ENCODE measurements around the gene PCDHGA7. TPM values are rescaled to one million over a fixed set of nuclear protein-coding genes. Genes with fewer than 3 reads are reported as not detected.
A peak's percentile ranks its signal among the peaks of the same experiment; 100 is the strongest.
"Not testable (repeated sequence)": the region's sequence is repeated elsewhere in the genome, so short reads cannot be mapped to it uniquely, and the experiment has no call there.

PCDHGA7 gene
- total and polyA plus RNA-seq, 4 donors = 2.1 to 8.0 (median 6.4) TPM; not detected in 1

- ATAC-seq (ENCODE audit: low FRiP score) (no peak), DNase-seq (no peak)
- Histone ChIP-seq H3K27me3 (ENCODE audit: control insufficient read depth in 1 of 2, insufficient read depth in 2 of 2, low read length in 1 of 2) (no peaks in the 10 kb centered on the region), H3K36me3 (ENCODE audit: control insufficient read depth in 1 of 2, insufficient read depth in 2 of 2, low read length in 1 of 2) (no peaks in the 10 kb centered on the region), H3K4me1 (ENCODE audit: control insufficient read depth in 1 of 2, insufficient read depth in 2 of 2, low read length in 2 of 2) (no peaks in the 10 kb centered on the region), H3K4me3 (ENCODE audit: low read length in 2 of 2) (no peak overlapping the region), H3K27ac (ENCODE audit: low read depth in 1 of 2, low read length in 2 of 2) (no peak overlapping the region), H3K9me3 (ENCODE audit: control insufficient read depth, low read length) (peaks cover 39% of the 10 kb centered on the region)
- intact Hi-C loops (cut with DNase I) = no loop called here
- 20 to 26% methylated on average over 22 of the region's 22 CpGs for WGBS, 2 donors
Observed at GRCh38 chr5:141403387-141403786, 20.8 kb downstream of the PCDHGA7 start.

GRCh38 chr5:141407790-141408505, 25.4 kb downstream of the PCDHGA7 start, which contains the start of gene PCDHGB6:
PCDHGB6 (plus strand) TSS chr5:141408021; CDS start chr5:141408203, 182 bp downstream.
- intact Hi-C loops (cut with DNase I) = loop anchor here in 1 of 2 donors (5.0 kb wide), 1 partner anchor 149 kb away; no protein-coding TSS in a partner anchor

GRCh38 chr5:141409598-141410306, 27.2 kb downstream of the PCDHGA7 start:
- no peak overlapping the region for H3K4me3 ChIP-seq (ENCODE audit: low read length in 2 of 2)
- ATAC-seq (ENCODE audit: low FRiP score) (no peak), DNase-seq (peak in 1 of 2 donors; percentile 54)

More at GRCh38 chr5:141407790-141408505, 25.4 kb downstream of the PCDHGA7 start, which contains the start of gene PCDHGB6:
- DNase-seq (peak in 1 of 2 donors; percentile 80), ATAC-seq (ENCODE audit: low FRiP score) (peak; percentile 63)
- 9 to 12% methylated on average over 46 to 51 of the region's 51 CpGs for WGBS, 2 donors
- H3K4me3 ChIP-seq (ENCODE audit: low read length in 2 of 2); H3K27ac ChIP-seq (ENCODE audit: low read depth in 1 of 2, low read length in 2 of 2); H3K36me3 ChIP-seq (ENCODE audit: control insufficient read depth in 1 of 2, insufficient read depth in 2 of 2, low read length in 1 of 2); H3K4me1 ChIP-seq (ENCODE audit: control insufficient read depth in 1 of 2, insufficient read depth in 2 of 2, low read length in 2 of 2); H3K27me3 ChIP-seq (ENCODE audit: control insufficient read depth in 1 of 2, insufficient read depth in 2 of 2, low read length in 1 of 2): not testable (repeated sequence)
- H3K9me3 ChIP-seq (ENCODE audit: control insufficient read depth, low read length) = peaks cover 38% of the 10 kb centered on the region

GRCh38 chr5:141411575-141411974, 29.0 kb downstream of the PCDHGA7 start:
- Histone ChIP-seq H3K9me3 (ENCODE audit: control insufficient read depth, low read length) (peaks cover 34% of the 10 kb centered on the region), H3K36me3 (ENCODE audit: control insufficient read depth in 1 of 2, insufficient read depth in 2 of 2, low read length in 1 of 2) (no peaks in the 10 kb centered on the region), H3K27me3 (ENCODE audit: control insufficient read depth in 1 of 2, insufficient read depth in 2 of 2, low read length in 1 of 2) (no peaks in the 10 kb centered on the region), H3K4me1 (ENCODE audit: control insufficient read depth in 1 of 2, insufficient read depth in 2 of 2, low read length in 2 of 2) (no peaks in the 10 kb centered on the region), H3K27ac (ENCODE audit: low read depth in 1 of 2, low read length in 2 of 2) (no peak overlapping the region), H3K4me3 (ENCODE audit: low read length in 2 of 2) (no peak overlapping the region)
- intact Hi-C loops (cut with DNase I) = loop anchor here in 1 of 2 donors (10.0 kb wide), 2 partner anchors 113 to 153 kb away; no protein-coding TSS in a partner anchor
- 59% methylated on average over 3 of the region's 3 CpGs for WGBS, 2 donors
- no peak for ATAC-seq (ENCODE audit: low FRiP score)
- no peak for DNase-seq

More at GRCh38 chr5:141409598-141410306, 27.2 kb downstream of the PCDHGA7 start:
- WGBS, 2 donors = 18 to 23% methylated on average over 64 of the region's 64 CpGs
- intact Hi-C loops (cut with DNase I) = loop anchor here (5.0 to 10.0 kb wide), 3 partner anchors 115 to 155 kb away; no protein-coding TSS in a partner anchor
- Histone ChIP-seq H3K27ac (ENCODE audit: low read depth in 1 of 2, low read length in 2 of 2) (no peak overlapping the region), H3K9me3 (ENCODE audit: control insufficient read depth, low read length) (peaks cover 37% of the 10 kb centered on the region), H3K27me3 (ENCODE audit: control insufficient read depth in 1 of 2, insufficient read depth in 2 of 2, low read length in 1 of 2) (no peaks in the 10 kb centered on the region), H3K36me3 (ENCODE audit: control insufficient read depth in 1 of 2, insufficient read depth in 2 of 2, low read length in 1 of 2) (no peaks in the 10 kb centered on the region), H3K4me1 (ENCODE audit: control insufficient read depth in 1 of 2, insufficient read depth in 2 of 2, low read length in 2 of 2) (no peaks in the 10 kb centered on the region)

- intact Hi-C loops (cut with DNase I) = loop anchor here in 1 of 2 donors (10.0 kb wide), 2 partner anchors 112 to 152 kb away; no protein-coding TSS in a partner anchor
- H3K9me3 ChIP-seq (ENCODE audit: control insufficient read depth, low read length) = peaks cover 36% of the 10 kb centered on the region
- WGBS, 2 donors = 14 to 19% methylated on average over 31 of the region's 31 CpGs
- no peaks in the 10 kb centered on the region for H3K36me3 ChIP-seq (ENCODE audit: control insufficient read depth in 1 of 2, insufficient read depth in 2 of 2, low read length in 1 of 2)
- ATAC-seq (ENCODE audit: low FRiP score) = no peak
- no peak within 1 kb of the TSS for H3K4me3 ChIP-seq (ENCODE audit: low read length in 2 of 2)
- DNase-seq = peak in 1 of 2 donors; percentile 61
- no peak within 1 kb of the TSS for H3K27ac ChIP-seq (ENCODE audit: low read depth in 1 of 2, low read length in 2 of 2)
- H3K4me1 ChIP-seq (ENCODE audit: control insufficient read depth in 1 of 2, insufficient read depth in 2 of 2, low read length in 2 of 2) = no peaks in the 10 kb centered on the region
- H3K27me3 ChIP-seq (ENCODE audit: control insufficient read depth in 1 of 2, insufficient read depth in 2 of 2, low read length in 1 of 2) = no peaks in the 10 kb centered on the region
Observed at GRCh38 chr5:141412854-141413539, 30.5 kb downstream of the PCDHGA7 start, which contains the start of gene PCDHGA10. PCDHGA10 (plus strand) TSS chr5:141412987; CDS start chr5:141413176, 189 bp downstream.

GRCh38 chr5:141413540-141414069, 31.1 kb downstream of the PCDHGA7 start:
- no peak overlapping the region for H3K27ac ChIP-seq (ENCODE audit: low read depth in 1 of 2, low read length in 2 of 2)
- intact Hi-C loops (cut with DNase I) = loop anchor here in 1 of 2 donors (10.0 kb wide), 2 partner anchors 111 to 151 kb away; no protein-coding TSS in a partner anchor
- H3K9me3 ChIP-seq (ENCODE audit: control insufficient read depth, low read length) = peaks cover 37% of the 10 kb centered on the region
- H3K4me3 ChIP-seq (ENCODE audit: low read length in 2 of 2) = no peak overlapping the region
- DNase-seq (peak in 1 of 2 donors; percentile 49), ATAC-seq (ENCODE audit: low FRiP score) (no peak)
- H3K4me1 ChIP-seq (ENCODE audit: control insufficient read depth in 1 of 2, insufficient read depth in 2 of 2, low read length in 2 of 2) = no peaks in the 10 kb centered on the region
- WGBS, 2 donors = 23% methylated on average over 25 of the region's 25 CpGs
- H3K36me3 ChIP-seq (ENCODE audit: control insufficient read depth in 1 of 2, insufficient read depth in 2 of 2, low read length in 1 of 2) = no peaks in the 10 kb centered on the region
- no peaks in the 10 kb centered on the region for H3K27me3 ChIP-seq (ENCODE audit: control insufficient read depth in 1 of 2, insufficient read depth in 2 of 2, low read length in 1 of 2)

GRCh38 chr5:141414548-141415274, 32.2 kb downstream of the PCDHGA7 start:
- WGBS, 2 donors = 24 to 29% methylated on average over 39 to 46 of the region's 46 CpGs
- not testable (repeated sequence) for H3K4me3 ChIP-seq (ENCODE audit: low read length in 2 of 2); H3K27me3 ChIP-seq (ENCODE audit: control insufficient read depth in 1 of 2, insufficient read depth in 2 of 2, low read length in 1 of 2); H3K36me3 ChIP-seq (ENCODE audit: control insufficient read depth in 1 of 2, insufficient read depth in 2 of 2, low read length in 1 of 2); ATAC-seq (ENCODE audit: low FRiP score); H3K4me1 ChIP-seq (ENCODE audit: control insufficient read depth in 1 of 2, insufficient read depth in 2 of 2, low read length in 2 of 2); H3K27ac ChIP-seq (ENCODE audit: low read depth in 1 of 2, low read length in 2 of 2); DNase-seq
- intact Hi-C loops (cut with DNase I) = loop anchor here in 1 of 2 donors (10.0 kb wide), 2 partner anchors 110 to 150 kb away; no protein-coding TSS in a partner anchor
- peaks cover 40% of the 10 kb centered on the region for H3K9me3 ChIP-seq (ENCODE audit: control insufficient read depth, low read length)
